ENCODE data around the gene ADGRV1.

ADGRV1 gene

GRCh38 chr5:90542827-90543519, 15.6 kb upstream of the ADGRV1 start:
- no peak for DNase-seq (ENCODE audit: extremely low read depth, low read depth)
- no peak for TF ChIP-seq CTCF (IDR thresholded peaks at IDR 0.05; ENCODE audit: low read depth, low read length)

GRCh38 chr5:90545511-90545910, 13.1 kb upstream of the ADGRV1 start:
- TF ChIP-seq CTCF (IDR thresholded peaks at IDR 0.05; ENCODE audit: low read depth, low read length): no peak
- no peak for DNase-seq (ENCODE audit: extremely low read depth, low read depth)

- TF ChIP-seq CTCF (IDR thresholded peaks at IDR 0.05; ENCODE audit: low read depth, low read length): no peak
- no peak for DNase-seq (ENCODE audit: extremely low read depth, low read depth)
These were observed 12.3 kb upstream of the ADGRV1 start for GRCh38 chr5:90546216-90546837.

GRCh38 chr5:90547072-90547536, 11.5 kb upstream of the ADGRV1 start:
- DNase-seq (ENCODE audit: extremely low read depth, low read depth): no peak
- no peak for TF ChIP-seq CTCF (IDR thresholded peaks at IDR 0.05; ENCODE audit: low read depth, low read length)

GRCh38 chr5:90548069-90548593, 10.5 kb upstream of the ADGRV1 start:
- TF ChIP-seq CTCF (IDR thresholded peaks at IDR 0.05; ENCODE audit: low read depth, low read length): no peak
- DNase-seq (ENCODE audit: extremely low read depth, low read depth): no peak

GRCh38 chr5:90549223-90549622, 9.4 kb upstream of the ADGRV1 start:
- TF ChIP-seq CTCF (IDR thresholded peaks at IDR 0.05; ENCODE audit: low read depth, low read length): no peak
- no peak for DNase-seq (ENCODE audit: extremely low read depth, low read depth)

- no peak for TF ChIP-seq CTCF (IDR thresholded peaks at IDR 0.05; ENCODE audit: low read depth, low read length)
- no peak for DNase-seq (ENCODE audit: extremely low read depth, low read depth)
These were observed 8.8 kb upstream of the ADGRV1 start for GRCh38 chr5:90549729-90550275.

Measured in AG09319 (cell line).